Prostate gland (tissue), 2 donors: ENCODE results near the gene NIT2.

ENCODE experiments used
- CTCF ChIP-seq, 4 experiments: fragments of 200-600 bp in 2 of 4; fragments of 450-650 bp in 2 of 4; sonication (generic) in 2 of 4; IDR thresholded peaks; 1 replicate in 3 of 4; 2 replicates in 1 of 4; pipeline ENCODE4 v1.5.1; 2016 to 2019; ENCODE audit warnings: antibody characterized with exemption in 4 of 4, mild to moderate bottlenecking in 2 of 4, moderate library complexity in 2 of 4
- POLR2AphosphoS5 ChIP-seq: sonication (generic); formaldehyde crosslinking; IDR thresholded peaks from one replicate; pipeline ENCODE4 v1.6.1; 2017; ENCODE audit warnings: antibody characterized with exemption

- TF ChIP-seq CTCF (IDR thresholded peaks at IDR 0.05) (no peak), POLR2AphosphoS5 (no peak)
Measured at GRCh38 chr3:100358413-100358812, 23.9 kb downstream of the NIT2 start.
